CD4-positive, alpha-beta memory T cell (primary cell): ENCODE data around the gene MAGI1. TPM values are rescaled to one million over a fixed set of nuclear protein-coding genes. Genes with fewer than 3 reads are reported as not detected.
A peak's percentile ranks its signal among the peaks of the same experiment; 100 is the strongest.

Experiments used
- CTCF ChIA-PET: fragments of 350-600 bp; sonication (Branson Sonifier 250); formaldehyde crosslinking; loops from one replicate; lab custom pipeline; 2021; ENCODE audit warnings: inconsistent platforms; ENCODE audit not compliant: partially characterized antibody; lab: Charles Lee
- POLR2A ChIA-PET: fragments of 350-600 bp; sonication (Branson Sonifier 250); formaldehyde crosslinking; loops from one replicate; lab custom pipeline; 2021; ENCODE audit not compliant: partially characterized antibody; lab: Charles Lee
- DNase-seq, 5 donors: peaks; one replicate each; pipeline versions ENCODE4 v3.0.0 to v3.0.0-alpha.2; 2020 to 2022; ENCODE audit warnings: mixed read lengths in 1 of 5
- H3K27ac ChIP-seq: one replicate; pipeline ENCODE4 v1.7.0; 2013; ENCODE audit warnings: low read depth, low read length
- H3K27me3 ChIP-seq: 2 replicates; pipeline ENCODE4 v1.7.0; 2013; ENCODE audit warnings: mild to moderate bottlenecking, low read length, moderate library complexity; ENCODE audit not compliant: insufficient read depth
- H3K36me3 ChIP-seq: 2 replicates; pipeline ENCODE4 v1.7.0; 2013; ENCODE audit warnings: mild to moderate bottlenecking, low read length, moderate library complexity; ENCODE audit not compliant: insufficient read depth
- H3K4me1 ChIP-seq: 2 replicates; pipeline ENCODE4 v1.7.0; 2013; ENCODE audit warnings: mild to moderate bottlenecking, low read length, moderate library complexity; ENCODE audit not compliant: insufficient read depth
- H3K4me3 ChIP-seq, 2 donors: one replicate each; pipeline ENCODE4 v1.7.0; 2013; ENCODE audit warnings: low read length in 2 of 2, mild to moderate bottlenecking in 1 of 2
- H3K9me3 ChIP-seq, 2 donors: one replicate each; pipeline ENCODE4 v1.7.0; 2013; ENCODE audit warnings: low read length in 2 of 2, control low read depth in 1 of 2; ENCODE audit not compliant: control insufficient read depth in 1 of 2
- H3K27ac Mint-ChIP-seq, 7 donors: one replicate each; pipeline ENCODE4 v1.8.0; 2020 to 2021; ENCODE audit warnings: mixed read lengths in 7 of 7, mild to moderate bottlenecking in 6 of 7, inconsistent platforms in 3 of 7, moderate library complexity in 3 of 7
- H3K27me3 Mint-ChIP-seq, 2 donors: one replicate each; pipeline ENCODE4 v1.8.0; 2020 to 2021; ENCODE audit warnings: mixed read lengths in 2 of 2
- H3K36me3 Mint-ChIP-seq, 2 donors: one replicate each; pipeline ENCODE4 v1.8.0; 2020 to 2021; ENCODE audit warnings: mixed read lengths in 2 of 2, inconsistent platforms in 1 of 2, mild to moderate bottlenecking in 1 of 2
- H3K4me1 Mint-ChIP-seq, 4 donors: one replicate each; pipeline ENCODE4 v1.8.0; 2020 to 2021; ENCODE audit warnings: mixed read lengths in 4 of 4, mild to moderate bottlenecking in 1 of 4
- H3K4me3 Mint-ChIP-seq, 8 donors: one replicate each; pipeline ENCODE4 v1.8.0; 2020 to 2021; ENCODE audit warnings: mixed read lengths in 8 of 8, mild to moderate bottlenecking in 7 of 8, moderate library complexity in 6 of 8, inconsistent platforms in 3 of 8
- H3K9me3 Mint-ChIP-seq, 8 donors: one replicate each; pipeline ENCODE4 v1.8.0; 2020 to 2021; ENCODE audit warnings: mixed read lengths in 8 of 8, mild to moderate bottlenecking in 5 of 8, inconsistent platforms in 3 of 8, moderate library complexity in 1 of 8
- intact Hi-C: fragments of 100-400 bp; cut with micrococcal nuclease; formaldehyde crosslinking; loops from one replicate; pipeline ENCODE4 v1.15.1; 2023
- polyA plus RNA-seq, 2 donors: library from polyadenylated mRNA; unstranded; fragments of 300-500 nt; fragmentation: Illumina TruSeq; gene quantifications; one replicate each; pipeline ENCODE4 v1.2.3, GENCODE V29; 2021
- total RNA-seq, 2 experiments: library from RNA; stranded (reverse); gene quantifications; one replicate each; pipeline ENCODE4 v1.2.3, GENCODE V29; 2021

MAGI1 gene
- total and polyA plus RNA-seq, 4 experiments from 2014 or later = 0.20 TPM; not detected in 3

DNA sequence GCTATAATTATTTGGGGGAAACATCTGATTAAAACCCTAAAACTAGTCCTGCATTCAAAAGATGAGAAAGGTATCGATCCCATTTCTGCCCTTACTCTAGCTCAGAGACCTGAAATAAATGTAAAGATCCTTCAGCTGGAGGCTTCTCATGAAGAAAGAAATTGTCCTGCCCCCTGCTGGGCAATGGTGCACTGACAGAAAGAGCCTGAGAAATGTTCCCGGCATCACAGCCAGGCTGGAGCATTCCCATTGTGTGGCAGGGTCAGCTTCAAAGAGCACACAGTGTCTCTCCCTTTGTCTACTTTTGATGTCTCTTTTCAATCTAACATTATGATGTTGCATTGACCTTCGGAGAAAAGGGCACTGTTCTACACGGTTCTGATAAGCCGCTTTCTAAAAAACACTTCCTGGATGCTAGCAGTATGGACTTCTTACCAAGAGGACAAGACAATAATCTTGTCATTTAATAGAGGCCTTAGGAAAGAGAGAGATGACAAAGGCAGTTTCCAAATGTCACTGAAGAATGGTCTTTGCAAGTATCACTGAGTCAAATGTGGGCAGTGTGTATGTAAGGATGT is 287.5 kb downstream of the MAGI1 start:
- DNase-seq = no peak
- CTCF ChIA-PET = no interaction called here
- Mint-ChIP-seq H3K4me3 (peak overlapping the region in 1 of 8 donors; percentile 5), H3K4me1 (no peaks in the 10 kb centered on the region), H3K27me3 (peaks cover 0 to 2% of the 10 kb centered on the region in 2 donors), H3K9me3 (no peaks in the 10 kb centered on the region), H3K36me3 (no peaks in the 10 kb centered on the region), H3K27ac (no peak overlapping the region)
- Histone ChIP-seq H3K27ac (no peak overlapping the region), H3K36me3 (no peaks in the 10 kb centered on the region), H3K4me1 (no peaks in the 10 kb centered on the region), H3K9me3 (no peaks in the 10 kb centered on the region), H3K27me3 (no peaks in the 10 kb centered on the region), H3K4me3 (no peak overlapping the region)
- POLR2A ChIA-PET = no interaction called here
- intact Hi-C loops = no loop called here

DNA sequence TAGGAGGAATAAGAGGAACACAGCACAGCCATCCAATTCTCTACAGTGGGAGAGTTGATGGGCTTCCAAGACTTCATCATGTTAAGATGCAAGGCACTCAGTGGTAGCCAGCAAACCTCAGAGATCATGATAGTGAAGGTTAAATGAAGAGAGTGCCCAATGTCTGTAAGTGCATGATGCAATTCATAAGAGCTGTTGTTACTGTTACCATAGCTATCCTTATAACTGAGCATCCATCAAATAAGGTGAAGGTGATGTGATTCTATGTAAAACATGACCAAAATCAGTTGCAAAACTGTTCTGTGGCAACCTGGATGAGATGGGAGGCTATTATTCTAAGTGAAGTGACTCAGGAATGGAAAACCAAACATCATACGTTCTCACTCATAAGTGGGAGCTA is 289.7 kb downstream of the MAGI1 start:
- H3K27ac Mint-ChIP-seq = no peak overlapping the region
- no peaks in the 10 kb centered on the region for H3K36me3 Mint-ChIP-seq
- H3K4me1 ChIP-seq = no peaks in the 10 kb centered on the region
- H3K27me3 ChIP-seq = no peaks in the 10 kb centered on the region
- H3K9me3 Mint-ChIP-seq = no peaks in the 10 kb centered on the region
- H3K36me3 ChIP-seq = no peaks in the 10 kb centered on the region
- H3K27me3 Mint-ChIP-seq = no peaks in the 10 kb centered on the region
- no peak for DNase-seq
- no peaks in the 10 kb centered on the region for H3K9me3 ChIP-seq
- H3K4me3 ChIP-seq = no peak overlapping the region
- POLR2A ChIA-PET = no interaction called here
- no peak overlapping the region for H3K4me3 Mint-ChIP-seq
- CTCF ChIA-PET = interaction anchor here (1.7 kb wide), 1 partner anchor 17 kb away, joined by 4 read pairs; no protein-coding TSS in a partner anchor
- intact Hi-C loops = no loop called here
- no peaks in the 10 kb centered on the region for H3K4me1 Mint-ChIP-seq
- H3K27ac ChIP-seq = no peak overlapping the region

DNA sequence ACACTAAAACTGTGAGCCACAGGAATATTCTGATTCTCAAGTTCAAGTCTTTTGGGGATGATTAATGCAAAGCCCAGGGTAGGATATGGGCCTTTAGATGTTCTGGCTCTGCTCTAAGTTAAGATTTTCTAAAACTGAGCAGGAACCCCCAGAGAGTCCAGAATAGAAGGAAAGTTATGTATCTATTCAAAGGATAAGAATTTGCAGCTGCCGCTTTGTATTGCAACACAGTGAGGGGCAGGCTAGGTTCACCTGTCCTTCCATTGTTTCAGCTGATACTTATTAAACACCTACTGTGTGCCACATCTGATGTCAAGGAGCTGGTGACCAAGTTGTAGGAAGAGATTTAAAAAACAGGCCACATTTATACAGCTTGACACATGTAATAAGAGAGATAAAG is 290.4 kb downstream of the MAGI1 start:
- ChIA-PET CTCF (interaction anchor here (1.7 kb wide), 1 partner anchor 17 kb away, joined by 4 read pairs; no protein-coding TSS in a partner anchor), POLR2A (no interaction called here)
- Mint-ChIP-seq H3K4me3 (no peak overlapping the region), H3K27me3 (no peaks in the 10 kb centered on the region), H3K36me3 (no peaks in the 10 kb centered on the region), H3K4me1 (no peaks in the 10 kb centered on the region), H3K9me3 (no peaks in the 10 kb centered on the region), H3K27ac (no peak overlapping the region)
- H3K9me3 ChIP-seq = no peaks in the 10 kb centered on the region
- no peak for DNase-seq
- intact Hi-C loops = no loop called here
- H3K27me3 ChIP-seq = no peaks in the 10 kb centered on the region
- no peak overlapping the region for H3K27ac ChIP-seq
- H3K4me3 ChIP-seq = no peak overlapping the region
- H3K4me1 ChIP-seq = no peaks in the 10 kb centered on the region
- H3K36me3 ChIP-seq = no peaks in the 10 kb centered on the region

DNA sequence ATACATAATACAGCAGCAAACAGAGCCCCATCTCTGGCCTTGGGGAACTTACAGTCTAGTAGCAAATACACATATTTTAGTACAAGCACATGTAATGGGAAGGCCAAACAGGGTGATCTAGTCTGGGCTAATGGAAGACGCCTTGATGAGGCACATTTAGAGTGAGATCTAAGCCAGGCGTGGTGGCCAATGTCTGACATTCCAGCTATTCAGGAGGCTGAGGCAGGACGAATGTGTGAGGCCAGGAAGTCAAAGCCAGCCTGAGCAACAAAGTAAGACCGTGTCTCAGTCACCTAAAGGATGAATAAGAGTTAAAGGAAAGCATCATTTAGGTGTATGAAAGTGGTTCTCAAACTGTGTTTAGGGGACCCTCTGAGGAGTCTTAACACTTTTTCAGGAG is 291.9 kb downstream of the MAGI1 start:
- no peak overlapping the region for H3K4me3 Mint-ChIP-seq
- Histone ChIP-seq H3K36me3 (no peaks in the 10 kb centered on the region), H3K9me3 (no peaks in the 10 kb centered on the region), H3K27me3 (no peaks in the 10 kb centered on the region), H3K4me1 (no peaks in the 10 kb centered on the region), H3K4me3 (no peak overlapping the region), H3K27ac (no peak overlapping the region)
- H3K27ac Mint-ChIP-seq = no peak overlapping the region
- H3K36me3 Mint-ChIP-seq = no peaks in the 10 kb centered on the region
- ChIA-PET POLR2A (no interaction called here), CTCF (interaction anchor here (0.7 to 1.4 kb wide), 2 partner anchors 12 to 15 kb away, joined by 3 to 5 read pairs; no protein-coding TSS in a partner anchor)
- DNase-seq = no peak
- no peaks in the 10 kb centered on the region for H3K4me1 Mint-ChIP-seq
- H3K9me3 Mint-ChIP-seq = no peaks in the 10 kb centered on the region
- intact Hi-C loops = no loop called here
- H3K27me3 Mint-ChIP-seq = no peaks in the 10 kb centered on the region

DNA sequence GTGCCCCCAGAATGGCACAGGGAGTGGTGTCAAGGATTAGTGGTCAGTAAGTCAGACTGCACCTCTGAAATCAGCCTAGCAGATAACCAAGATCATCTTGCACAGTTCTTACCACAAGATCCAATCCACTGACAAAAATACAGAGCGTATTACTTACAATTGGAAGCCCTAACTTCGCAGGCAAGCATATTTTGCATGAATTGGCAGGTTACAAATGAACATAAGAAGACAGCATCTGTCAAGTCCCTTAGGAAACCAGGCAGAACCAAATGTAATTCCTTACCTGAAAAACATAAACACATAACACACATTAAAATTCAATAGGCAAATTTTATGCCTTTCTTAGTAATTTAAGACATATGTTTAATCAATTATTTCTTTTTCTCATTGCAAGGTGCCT is 293.4 kb downstream of the MAGI1 start:
- H3K4me3 Mint-ChIP-seq = no peak overlapping the region
- no peaks in the 10 kb centered on the region for H3K36me3 Mint-ChIP-seq

DNA sequence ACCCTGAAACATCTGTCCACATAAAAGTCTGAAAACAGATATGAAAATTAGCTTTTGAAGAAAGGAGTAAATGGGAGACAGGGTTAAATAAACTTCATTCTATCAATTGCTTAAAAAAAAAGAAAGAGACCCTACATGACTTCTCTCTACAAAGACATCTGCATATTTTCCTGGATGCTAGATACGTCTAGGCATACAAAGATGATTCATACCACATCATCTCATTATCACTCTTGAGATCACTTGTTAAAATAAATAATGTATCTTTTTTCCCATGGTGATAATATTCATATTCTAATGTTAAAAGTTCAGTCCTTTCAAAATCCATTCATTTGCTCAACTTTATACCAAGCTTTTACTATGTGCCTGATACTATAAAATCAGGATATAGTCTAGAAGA is 295.8 kb downstream of the MAGI1 start:
- no peaks in the 10 kb centered on the region for H3K4me1 ChIP-seq
- H3K36me3 ChIP-seq = no peaks in the 10 kb centered on the region
- Mint-ChIP-seq H3K4me1 (no peaks in the 10 kb centered on the region), H3K4me3 (no peak overlapping the region), H3K9me3 (no peaks in the 10 kb centered on the region), H3K36me3 (no peaks in the 10 kb centered on the region), H3K27me3 (no peaks in the 10 kb centered on the region), H3K27ac (no peak overlapping the region)
- no peaks in the 10 kb centered on the region for H3K27me3 ChIP-seq
- CTCF ChIA-PET = no interaction called here
- H3K4me3 ChIP-seq = no peak overlapping the region
- no peaks in the 10 kb centered on the region for H3K9me3 ChIP-seq
- no peak for DNase-seq
- no peak overlapping the region for H3K27ac ChIP-seq
- intact Hi-C loops = no loop called here
- POLR2A ChIA-PET = no interaction called here

More for the DNA sequence above, 293.4 kb downstream of the MAGI1 start:
- DNase-seq = no peak
- H3K9me3 Mint-ChIP-seq = no peaks in the 10 kb centered on the region
- Histone ChIP-seq H3K27ac (no peak overlapping the region), H3K36me3 (no peaks in the 10 kb centered on the region), H3K9me3 (no peaks in the 10 kb centered on the region), H3K27me3 (no peaks in the 10 kb centered on the region), H3K4me1 (no peaks in the 10 kb centered on the region), H3K4me3 (no peak overlapping the region)
- no peaks in the 10 kb centered on the region for H3K4me1 Mint-ChIP-seq
- no peak overlapping the region for H3K27ac Mint-ChIP-seq
- intact Hi-C loops = no loop called here
- ChIA-PET POLR2A (no interaction called here), CTCF (no interaction called here)
- H3K27me3 Mint-ChIP-seq = no peaks in the 10 kb centered on the region

DNA sequence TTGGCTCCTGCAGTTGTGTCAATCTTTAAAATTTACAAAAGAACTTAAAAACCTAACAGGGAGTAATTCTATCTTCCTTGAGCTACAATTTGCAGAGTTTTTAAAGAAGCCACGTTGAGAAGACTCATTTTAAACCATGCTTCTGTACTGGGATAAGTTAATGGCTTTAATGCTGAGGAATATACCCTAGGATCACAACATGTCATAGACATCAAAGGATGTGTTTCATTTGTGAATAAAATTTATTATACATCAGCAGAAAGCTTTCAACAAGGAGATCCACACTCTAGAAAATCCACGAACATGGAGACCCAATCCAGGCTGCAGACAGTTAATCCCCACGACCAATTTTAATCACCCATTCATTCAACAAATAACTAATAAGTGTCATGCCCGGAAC is 297.2 kb downstream of the MAGI1 start:
- Mint-ChIP-seq H3K36me3 (no peaks in the 10 kb centered on the region), H3K9me3 (no peaks in the 10 kb centered on the region), H3K27me3 (no peaks in the 10 kb centered on the region), H3K4me1 (no peaks in the 10 kb centered on the region), H3K4me3 (no peak overlapping the region), H3K27ac (no peak overlapping the region)
- ChIA-PET CTCF (interaction anchor here (1.1 kb wide), 1 partner anchor 9 kb away, joined by 4 read pairs; no protein-coding TSS in a partner anchor), POLR2A (no interaction called here)
- no peaks in the 10 kb centered on the region for H3K9me3 ChIP-seq
- no peaks in the 10 kb centered on the region for H3K4me1 ChIP-seq
- intact Hi-C loops = no loop called here
- no peak overlapping the region for H3K4me3 ChIP-seq
- no peaks in the 10 kb centered on the region for H3K36me3 ChIP-seq
- H3K27me3 ChIP-seq = no peaks in the 10 kb centered on the region
- no peak for DNase-seq
- no peak overlapping the region for H3K27ac ChIP-seq
